Measurements from ENCODE around the gene GPR4.

DNA sequence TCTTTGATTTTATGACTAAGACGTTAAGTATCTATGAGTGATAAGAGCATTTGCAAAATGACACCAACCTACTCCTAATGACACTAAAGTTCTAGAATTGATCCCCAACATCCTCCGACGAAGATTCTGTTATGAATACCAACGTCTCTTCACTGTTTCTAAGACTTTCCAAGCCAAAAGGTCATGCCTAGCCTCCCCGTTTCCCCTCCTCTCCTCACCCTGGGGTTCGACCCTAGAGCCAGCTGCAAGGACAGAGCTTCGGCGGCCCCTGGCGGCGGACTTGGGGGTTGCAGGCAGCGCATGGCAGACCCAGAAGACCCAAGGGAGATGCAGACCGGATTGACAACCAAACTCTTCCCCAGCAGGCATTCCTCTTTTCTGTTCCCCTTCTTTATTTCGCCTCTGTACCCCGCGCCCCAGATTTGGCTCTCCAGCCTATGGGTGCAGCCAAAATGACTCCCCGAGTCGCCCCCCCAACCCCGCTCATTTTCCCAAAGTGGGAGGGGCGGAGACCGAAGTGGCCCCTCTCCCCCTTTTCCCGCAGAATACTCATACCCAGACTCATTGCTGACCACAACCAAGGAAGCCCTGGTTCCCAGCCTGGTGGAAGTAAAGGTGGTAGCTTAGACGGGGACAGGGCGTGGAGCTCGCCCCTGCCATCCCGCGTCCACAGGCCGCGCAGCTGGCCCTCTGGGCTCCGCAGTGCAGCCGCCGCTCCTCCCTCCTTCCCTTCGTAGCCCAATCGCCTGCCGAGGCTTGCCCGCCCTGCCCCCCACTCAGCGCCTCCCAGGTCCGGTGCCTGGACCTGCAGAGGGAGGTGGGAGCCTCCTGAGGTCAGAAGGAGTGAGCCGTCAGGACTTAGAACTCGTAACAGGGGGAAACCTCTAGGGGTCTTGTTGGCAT, 41.3 kb upstream of the GPR4 start:
- no peak for TF ChIP-seq POLR2A (IDR thresholded peaks at IDR 0.05)
- TF ChIP-seq EP300 (IDR thresholded peaks at IDR 0.05; ENCODE audit: low read depth), result no peak
